Measurements from ENCODE around the gene CELF2.

DNA sequence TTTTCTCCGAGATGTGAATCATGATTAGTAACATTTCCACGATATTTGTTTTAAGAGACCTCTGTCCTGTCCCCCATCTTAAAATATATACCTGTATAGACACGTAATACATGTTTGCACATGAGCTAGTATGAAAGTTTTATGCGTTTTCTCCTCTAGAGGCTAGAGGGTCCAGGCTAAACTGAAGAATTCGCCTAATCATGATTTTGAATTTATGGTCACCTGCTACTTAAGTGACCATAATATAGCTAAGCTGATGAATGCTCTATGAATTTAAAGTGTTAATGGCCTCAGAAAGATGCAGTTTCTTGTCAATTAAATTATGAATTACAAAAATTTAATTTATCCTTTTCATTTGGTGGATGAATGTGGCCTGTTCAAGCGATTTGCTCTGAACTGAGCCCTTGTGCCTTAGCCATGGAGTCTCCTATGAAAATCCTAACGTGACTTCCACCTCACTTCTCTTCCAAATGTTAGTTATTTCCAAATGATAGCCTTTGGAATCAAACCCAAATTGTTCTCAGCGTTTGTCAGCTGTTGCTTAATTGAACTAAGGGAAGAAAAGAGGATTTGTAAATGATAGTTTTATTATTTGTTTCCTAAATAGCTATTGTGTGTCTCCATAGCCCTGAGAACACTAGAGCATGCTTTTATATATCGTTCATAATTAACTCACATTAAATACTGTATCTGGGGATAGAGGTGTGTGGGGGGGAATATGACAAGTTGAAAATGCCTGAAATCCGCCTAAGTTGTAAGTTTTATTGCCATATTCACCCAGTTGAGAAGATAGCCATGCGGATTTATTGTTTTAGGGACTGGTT lies 2.3 kb downstream of the CELF2 start:
- TF ChIP-seq, protein P1, sequence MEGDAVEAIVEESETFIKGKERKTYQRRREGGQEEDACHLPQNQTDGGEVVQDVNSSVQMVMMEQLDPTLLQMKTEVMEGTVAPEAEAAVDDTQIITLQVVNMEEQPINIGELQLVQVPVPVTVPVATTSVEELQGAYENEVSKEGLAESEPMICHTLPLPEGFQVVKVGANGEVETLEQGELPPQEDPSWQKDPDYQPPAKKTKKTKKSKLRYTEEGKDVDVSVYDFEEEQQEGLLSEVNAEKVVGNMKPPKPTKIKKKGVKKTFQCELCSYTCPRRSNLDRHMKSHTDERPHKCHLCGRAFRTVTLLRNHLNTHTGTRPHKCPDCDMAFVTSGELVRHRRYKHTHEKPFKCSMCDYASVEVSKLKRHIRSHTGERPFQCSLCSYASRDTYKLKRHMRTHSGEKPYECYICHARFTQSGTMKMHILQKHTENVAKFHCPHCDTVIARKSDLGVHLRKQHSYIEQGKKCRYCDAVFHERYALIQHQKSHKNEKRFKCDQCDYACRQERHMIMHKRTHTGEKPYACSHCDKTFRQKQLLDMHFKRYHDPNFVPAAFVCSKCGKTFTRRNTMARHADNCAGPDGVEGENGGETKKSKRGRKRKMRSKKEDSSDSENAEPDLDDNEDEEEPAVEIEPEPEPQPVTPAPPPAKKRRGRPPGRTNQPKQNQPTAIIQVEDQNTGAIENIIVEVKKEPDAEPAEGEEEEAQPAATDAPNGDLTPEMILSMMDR (conservative IDR thresholded peaks at IDR 0.05; ENCODE audit: low read depth, low read length) = no peak
- TF ChIP-seq POLR2A (IDR thresholded peaks at IDR 0.05; ENCODE audit: low read depth, low read length) (no peak), CEBPB (IDR thresholded peaks at IDR 0.05; ENCODE audit: low read depth, low read length) (no peak), BHLHE40 (IDR thresholded peaks at IDR 0.05; ENCODE audit: low read depth, low read length) (no peak)
- TF ChIP-seq, protein P2, sequence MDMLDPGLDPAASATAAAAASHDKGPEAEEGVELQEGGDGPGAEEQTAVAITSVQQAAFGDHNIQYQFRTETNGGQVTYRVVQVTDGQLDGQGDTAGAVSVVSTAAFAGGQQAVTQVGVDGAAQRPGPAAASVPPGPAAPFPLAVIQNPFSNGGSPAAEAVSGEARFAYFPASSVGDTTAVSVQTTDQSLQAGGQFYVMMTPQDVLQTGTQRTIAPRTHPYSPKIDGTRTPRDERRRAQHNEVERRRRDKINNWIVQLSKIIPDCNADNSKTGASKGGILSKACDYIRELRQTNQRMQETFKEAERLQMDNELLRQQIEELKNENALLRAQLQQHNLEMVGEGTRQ (IDR thresholded peaks at IDR 0.05; ENCODE audit: low read depth, low read length) = no peak
